Measurements from ENCODE around the gene CLCNKA.
"Not testable (repeated sequence)": the region's sequence is repeated elsewhere in the genome, so short reads cannot be mapped to it uniquely, and the experiment has no call there.

Gene CLCNKA

DNA sequence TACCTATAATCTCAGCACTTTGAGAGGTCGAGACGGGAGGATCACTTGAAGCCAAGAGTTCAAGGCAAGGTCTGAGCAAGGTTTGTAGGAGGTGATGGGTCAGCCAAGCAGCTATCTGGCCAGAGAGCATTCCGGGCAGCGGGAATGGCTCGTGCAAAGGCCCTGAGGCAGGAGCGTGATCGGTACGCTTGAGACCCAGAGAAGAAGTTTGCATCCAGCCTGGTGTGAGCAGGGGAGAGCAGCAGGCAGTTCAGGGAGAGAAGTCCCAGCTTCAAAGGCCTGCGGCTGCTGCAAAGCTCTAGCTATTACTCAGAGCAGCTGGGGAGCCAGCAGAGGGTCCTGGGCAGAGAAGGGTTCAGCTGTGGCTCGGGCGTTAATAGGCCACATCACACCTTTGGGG, 22.9 kb upstream of the CLCNKA start:
- no peak for DNase-seq

DNA sequence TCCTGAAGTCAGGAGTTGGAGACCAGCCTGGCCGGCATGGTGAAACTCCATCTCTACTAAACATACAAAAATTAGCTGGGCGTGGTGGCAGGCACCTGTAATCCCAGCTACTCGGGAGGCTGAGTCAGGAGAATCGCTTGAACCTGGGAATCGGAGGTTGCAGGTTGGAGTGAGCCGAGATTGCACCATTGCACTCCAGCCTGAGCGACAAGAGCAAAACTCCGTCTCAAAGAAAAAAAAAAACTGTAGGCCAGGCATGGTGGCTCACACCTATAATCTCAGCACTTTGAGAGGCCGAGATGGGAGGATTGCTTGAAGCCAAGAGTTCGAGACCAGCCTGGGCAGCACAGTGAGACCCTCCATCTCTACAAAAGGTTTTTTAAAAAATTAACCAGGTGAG, 20.6 kb upstream of the CLCNKA start:
- not testable (repeated sequence) for DNase-seq

DNA sequence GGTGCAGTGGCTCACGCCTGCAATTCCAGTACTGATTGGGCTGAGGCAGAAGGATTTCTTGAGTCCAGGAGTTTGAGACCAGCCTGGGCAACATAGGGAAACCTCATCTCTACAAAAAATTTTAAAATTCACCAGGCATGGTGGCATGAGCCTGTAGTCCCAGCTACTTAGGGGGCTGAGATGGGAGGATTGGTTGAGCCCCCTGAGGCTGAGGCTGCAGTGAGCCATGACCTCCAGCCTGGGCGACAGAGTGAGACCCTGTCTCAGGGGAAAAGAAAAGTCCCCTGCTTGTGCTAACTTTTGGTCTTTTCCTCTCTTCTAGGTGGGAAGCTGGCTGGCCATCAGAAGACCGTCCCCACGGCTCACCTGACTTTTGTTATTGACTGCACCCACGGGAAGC, 16.2 kb upstream of the CLCNKA start:
- no peak for DNase-seq

DNA sequence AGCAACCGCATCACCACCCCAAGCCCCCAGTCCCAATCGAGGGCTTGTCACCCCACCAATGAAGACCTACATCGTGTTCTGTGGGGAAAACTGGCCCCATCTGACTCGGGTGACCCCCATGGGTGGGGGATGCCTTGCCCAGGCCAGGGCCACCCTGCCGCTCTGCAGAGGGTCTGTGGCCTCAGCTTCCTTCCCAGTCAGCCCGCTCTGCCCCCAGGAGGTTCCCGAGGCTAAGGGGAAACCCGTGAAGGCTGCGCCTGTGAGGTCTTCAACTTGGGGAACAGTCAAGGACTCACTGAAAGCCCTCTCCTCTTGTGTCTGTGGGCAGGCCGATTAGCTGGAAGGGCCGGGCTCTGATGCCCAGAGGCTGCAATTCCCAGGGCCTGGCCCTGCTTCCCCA, 15.8 kb upstream of the CLCNKA start:
- no peak for DNase-seq

DNA sequence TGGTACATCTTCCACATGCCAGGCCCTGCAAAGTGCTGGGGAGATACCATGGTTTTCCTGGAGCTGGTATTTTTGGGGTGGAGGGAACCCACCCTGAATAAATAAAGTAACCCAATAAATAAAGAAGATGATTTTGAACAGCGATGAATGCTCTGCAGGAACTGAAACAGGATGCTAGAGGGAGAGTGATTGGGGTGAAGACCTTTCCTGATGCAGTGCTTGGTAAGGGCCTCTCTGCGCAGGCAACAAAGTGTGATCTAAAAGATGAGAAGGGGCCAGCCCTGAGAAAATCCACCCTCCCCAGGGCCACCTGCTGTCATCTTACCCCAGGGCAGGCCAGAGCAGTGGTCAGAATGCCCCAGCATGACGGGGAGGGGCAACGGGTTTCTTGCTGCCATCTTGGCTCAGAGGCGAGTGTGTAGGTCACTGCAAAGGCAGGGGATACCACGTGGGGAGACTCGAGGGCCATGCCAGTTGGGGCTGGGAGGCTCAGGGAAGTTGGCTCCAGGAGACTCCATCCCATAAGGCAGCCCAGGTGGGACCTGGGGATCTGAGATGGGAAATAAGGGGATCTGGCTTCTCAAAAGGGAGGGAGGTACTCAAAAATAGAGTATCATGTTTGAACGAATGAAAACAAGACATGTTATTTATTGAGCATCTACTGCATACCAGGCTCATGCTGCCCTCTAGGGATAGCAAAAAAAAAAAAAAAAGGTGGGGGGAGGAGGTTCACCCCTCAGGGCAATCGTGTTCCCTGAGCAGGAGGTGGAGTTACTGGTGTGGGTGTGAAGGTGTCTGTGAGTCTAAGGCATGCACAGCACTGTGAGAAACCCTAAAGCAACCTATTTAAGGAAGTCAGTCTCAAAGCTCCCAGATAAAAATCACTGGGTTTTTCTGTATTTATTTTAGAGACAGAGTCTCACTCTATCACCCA, 15.0 kb upstream of the CLCNKA start:
- DNase-seq = no peak

DNA sequence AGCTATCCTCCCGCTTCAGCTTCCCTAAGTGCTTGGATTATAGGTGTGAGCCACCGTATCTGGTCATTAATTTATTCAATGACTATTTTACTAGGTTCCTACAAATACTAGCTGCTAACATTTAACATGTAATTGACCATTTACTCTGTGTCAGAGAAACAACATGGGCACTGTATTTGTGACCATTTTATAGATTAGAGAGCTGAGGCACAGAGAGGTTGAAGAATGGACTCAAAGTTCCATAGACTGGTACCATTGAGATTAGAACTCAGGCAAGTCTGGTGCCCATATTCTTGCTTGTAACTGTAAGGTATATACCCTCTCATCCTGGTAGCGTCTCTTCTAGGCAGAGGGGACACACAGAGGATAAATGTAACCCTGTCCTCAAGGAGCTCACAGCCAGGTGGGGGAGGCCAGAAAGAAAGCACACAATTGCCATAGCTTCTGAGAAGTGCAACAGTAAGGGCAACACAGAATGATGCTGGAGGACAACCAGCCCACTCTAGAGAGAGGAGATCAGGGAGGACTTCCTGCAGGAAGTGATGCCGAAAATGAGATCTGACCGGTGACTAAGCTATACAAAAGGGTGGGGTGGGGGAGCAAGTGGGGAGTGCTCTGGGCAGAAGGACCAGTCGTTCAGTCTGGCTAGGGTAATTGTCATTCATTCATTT, 14.0 kb upstream of the CLCNKA start:
- DNase-seq = no peak

DNA sequence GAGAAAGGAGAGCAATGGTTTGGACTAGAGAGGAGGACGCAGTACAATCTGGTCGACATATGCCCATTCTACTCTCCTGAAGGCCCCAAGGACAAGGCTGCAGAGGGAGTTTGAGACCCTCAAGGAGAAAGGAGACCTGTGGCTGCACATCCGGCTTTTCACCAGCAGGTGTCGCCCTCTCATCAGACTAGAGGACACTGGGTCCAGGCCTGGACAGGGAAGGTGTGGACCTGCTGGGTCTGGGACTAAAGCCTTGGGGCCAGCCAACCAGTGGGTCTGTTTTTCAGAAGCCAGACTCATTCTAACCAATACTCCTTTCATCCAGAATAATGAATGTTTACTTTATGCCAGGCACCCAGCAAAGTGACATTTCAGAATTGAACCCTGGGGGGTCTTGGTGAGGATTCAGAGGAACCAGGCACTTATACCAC, 12.8 kb upstream of the CLCNKA start:
- no peak for DNase-seq

DNA sequence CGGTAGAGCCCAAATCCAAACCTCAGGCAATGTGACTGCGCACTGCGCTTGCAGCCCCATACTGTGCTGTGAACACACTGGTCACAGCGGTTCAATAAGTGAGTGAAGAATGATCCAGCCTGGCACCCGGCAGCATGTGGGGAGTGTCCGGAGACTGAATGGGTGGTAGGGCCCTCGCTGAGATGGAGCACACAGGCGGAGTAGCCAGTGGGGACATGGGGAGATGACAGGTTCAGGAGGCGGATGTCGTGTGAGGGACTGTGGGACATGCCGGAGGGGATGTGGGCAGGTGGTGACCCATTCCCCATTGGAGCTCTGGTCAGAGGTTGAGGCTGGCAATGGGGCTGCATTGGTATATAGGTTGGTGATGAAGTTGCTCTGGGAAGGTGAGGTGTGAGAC, 12.2 kb upstream of the CLCNKA start:
- DNase-seq = no peak

DNA sequence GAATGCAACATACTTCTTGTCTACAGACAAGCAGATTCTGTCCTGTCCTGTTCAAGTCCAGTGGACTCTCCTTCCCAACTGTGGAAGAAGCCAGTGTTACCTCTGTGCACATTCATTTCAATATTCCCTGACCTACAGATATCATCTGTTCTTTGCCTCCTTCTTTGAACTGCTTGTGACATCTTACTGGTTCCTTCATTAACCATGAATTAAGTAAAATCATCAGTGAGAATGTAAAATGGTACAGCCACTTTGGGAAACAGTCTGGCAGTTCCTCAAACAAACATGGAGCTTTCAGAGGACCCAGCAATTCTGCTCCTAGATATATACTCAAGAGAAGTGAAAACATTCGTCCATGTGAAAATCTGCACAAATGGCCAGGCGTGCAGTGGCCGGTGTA, 11.0 kb upstream of the CLCNKA start:
- no peak for DNase-seq

DNA sequence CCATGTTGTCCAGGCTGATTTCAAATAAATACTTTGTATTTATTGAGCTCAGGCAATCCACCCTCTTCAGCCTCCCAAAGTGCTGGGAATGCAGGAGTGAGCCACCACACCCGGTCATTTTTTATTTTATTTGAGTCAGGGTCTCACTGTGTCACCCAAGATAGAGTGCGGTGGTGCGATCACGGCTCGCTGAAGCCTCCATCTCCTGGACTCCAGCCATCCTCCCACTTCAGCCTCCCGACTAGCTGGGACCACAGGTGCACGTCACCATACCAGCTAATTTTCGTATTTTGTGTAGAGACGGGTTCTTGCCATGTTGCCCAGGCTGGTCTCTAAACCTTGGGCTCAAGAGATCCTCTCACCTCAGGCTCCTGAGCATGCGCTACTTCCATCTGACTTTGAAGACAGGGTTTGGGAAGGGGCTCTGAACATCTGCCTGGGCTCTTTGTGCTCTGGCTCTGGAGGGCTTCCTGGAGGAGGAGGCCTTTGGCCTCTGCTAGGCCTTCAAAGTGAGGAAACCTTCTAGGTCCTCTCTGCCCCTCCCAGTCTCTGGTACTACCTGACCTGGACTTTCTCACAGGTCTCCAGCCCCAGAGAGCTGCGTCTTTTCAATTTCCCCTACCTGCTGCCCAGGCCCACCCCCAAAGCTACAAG, 9.8 kb upstream of the CLCNKA start:
- DNase-seq = no peak

DNA sequence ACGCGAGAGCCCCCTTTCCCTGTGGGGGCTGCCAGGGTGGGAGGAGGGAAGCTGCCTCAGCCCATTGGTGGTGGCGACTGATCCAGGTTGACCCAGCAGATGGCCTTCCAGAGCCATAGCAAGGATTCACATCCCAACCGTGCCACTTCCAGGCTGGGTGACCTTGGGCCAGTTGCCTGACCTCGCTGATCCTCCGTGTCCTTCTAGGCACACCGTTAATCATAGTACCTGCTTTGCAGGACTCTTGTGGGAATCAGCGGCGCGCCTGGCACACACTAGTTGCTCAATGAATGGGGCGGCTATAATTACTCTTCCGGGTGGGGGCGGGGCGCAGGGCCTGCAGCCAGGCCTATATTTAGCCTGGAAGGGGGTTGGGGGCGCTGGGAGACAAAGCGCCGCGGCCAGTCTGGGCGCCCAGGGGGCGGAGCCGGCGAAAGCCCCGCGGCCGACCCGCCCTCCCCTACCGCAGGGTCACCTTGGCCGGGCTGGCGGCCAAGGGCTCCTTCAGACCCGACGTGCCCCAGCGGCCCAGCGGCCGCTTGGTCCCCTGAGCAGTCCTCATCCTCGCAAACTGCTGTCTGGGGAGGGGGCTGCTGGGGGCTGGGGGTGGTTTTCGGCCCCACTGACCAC, 9.1 kb upstream of the CLCNKA start:
- DNase-seq = no peak

DNA sequence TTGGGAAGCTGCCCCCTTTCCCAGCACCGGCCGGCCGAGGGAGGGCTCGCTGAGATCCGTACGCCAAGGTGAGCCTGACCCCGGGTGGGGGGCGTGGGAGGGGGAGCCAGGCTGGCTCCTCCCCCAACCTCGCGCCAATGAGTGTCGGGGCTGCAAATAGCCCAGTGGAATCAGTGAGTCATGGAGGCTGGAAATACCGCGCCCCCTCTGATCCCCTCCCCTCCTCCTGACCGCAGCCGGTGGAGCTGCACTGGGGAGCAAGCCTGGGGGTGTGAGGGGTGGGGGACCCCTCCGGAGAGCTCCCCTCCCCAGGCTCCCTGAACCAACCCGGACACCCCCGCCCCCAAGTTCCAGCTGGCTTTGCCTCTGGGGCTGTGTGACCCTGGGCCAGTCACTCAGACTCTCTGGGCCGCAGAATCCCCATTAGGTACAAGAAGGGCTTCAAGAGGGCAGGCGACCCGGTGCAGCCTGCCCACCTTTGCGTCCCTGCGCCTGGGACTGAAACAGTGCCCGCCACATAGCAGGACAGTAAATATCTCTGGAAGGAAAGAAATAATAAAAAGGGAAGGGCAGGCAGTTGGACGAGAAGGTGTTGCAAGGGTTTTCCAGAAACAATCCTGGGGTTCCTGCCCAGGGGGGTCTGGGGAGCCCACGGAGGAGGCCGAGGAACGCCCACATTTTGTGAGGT, 8.5 kb upstream of the CLCNKA start:
- DNase-seq = no peak

DNA sequence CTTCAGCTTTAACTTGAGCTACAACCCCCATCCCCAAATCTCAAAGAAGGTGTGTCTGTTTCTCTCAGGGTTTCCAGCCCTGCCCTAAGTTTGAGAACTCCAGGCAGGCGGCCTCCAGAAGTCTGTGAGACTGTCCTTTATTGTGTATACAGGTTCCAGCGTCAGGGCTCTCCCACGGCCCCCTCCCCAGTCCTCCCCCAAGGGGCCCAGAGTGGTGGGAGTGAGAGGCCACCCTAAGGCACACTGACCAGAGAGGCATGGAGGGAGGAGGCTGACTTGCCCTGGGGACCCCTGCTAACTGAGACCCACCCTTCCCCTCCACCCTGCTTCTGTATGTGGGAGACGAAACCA, 8.0 kb upstream of the CLCNKA start:
- no peak for DNase-seq

DNA sequence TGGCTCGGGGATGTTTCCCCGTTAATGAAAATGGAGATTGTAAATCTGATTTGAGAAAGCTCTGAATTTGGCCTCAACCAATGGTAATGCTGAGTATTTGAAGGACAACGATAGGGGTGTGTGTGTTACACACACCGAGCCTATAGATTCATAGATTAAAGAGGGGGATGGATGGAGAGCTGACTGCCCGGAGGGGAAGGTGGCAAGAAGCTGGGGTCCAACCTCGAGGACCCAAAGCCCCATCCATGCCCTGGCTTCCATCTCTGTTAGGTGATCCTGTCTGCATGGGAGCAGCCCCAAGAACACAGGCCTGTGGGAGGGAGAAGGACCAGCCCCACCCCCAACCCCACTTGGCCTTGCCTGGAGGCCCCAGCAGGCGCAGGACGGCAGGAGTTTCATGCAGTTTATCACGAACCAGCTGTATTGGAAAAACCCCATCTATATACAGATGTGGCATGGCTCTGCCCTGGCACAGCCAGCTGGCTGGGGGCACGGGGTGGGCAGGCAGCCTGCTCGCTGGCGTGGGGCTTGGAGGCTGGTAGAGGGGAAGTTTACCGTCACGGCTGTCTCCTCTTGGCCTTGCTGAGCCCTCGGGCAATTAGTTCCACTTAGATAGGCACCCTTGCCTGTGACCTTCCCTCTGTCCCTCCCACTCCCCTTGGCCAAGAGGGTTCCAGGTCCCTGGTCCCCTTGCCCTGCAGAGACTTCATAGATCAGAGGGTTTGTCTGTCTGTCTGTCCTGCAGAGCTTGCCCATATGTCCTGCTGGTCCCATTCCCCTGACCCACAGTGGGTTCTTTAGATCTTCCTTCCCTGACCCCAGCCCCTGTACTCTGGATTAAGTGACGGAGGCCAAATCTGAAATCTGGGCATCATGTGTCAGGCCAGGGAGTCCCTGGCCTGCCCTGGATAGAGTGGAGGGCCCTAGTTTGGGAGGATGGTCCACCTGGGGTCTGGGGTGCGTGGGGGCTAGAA, 7.0 kb upstream of the CLCNKA start:
- no peak for DNase-seq

DNA sequence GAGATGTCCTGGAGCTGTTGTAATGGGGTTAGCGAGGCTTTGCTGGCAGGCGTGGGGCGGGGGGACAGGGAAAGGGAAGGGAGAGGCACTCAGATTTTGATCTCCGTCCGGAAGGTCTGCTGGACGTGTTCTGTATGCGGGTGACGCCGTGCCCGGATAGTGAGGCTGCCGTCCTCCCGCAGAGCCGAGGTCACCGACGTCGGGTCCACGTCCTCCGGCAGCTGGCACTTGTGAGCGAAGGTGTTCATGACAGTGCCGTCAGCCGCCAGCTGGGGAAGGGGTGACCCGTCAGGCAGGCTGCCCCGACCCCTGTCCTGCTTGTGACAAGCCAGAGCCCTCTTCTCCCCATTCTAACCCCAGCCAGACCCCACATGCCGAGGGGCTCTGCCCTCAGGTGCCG, 6.3 kb upstream of the CLCNKA start:
- no peak for DNase-seq

DNA sequence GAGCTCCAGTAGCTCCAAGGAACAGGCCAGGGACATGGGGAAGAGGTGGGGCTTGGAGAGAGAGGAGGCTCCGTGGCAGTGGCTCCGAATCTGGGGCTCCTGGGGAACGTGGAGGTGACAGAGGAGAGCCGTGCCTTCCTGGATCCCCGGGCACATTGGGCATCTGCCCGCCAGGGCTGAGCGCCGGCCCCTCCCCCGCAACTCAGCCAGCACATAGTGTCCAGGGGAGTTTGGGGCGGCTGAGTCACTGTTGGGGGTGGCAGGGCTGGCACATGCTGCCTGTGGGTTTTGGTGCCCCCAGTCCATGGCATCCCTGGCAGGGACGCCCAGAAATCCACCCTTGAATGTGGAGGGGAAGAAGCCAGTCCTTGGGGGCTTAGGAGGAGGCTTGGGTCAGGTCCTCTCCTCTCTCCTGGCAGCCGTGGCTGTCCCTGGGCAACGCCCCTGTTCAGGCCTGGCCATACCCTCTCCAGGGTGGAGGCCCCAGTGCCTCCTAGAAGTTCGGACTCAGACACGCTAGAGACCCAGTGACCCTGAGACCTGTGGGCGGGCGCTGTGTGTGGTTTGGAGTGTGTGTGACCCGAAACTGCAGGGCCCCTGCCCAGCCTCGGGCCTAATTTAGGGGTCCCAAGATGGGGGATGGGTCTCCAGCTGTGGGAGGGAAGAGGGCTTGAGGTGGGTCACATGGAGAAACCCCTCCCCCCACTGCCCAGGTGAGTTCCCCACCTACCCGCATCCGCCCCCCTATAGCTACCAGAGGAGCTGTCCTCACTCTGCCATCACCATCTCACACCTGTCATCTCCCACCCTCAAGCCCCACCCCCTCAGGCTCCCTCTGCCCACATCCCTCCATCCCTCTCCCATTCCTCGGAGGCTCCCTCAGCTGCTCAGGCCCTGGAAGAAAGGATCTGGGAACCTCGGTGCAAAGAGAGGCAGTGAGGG, 5.6 kb upstream of the CLCNKA start:
- DNase-seq = no peak

DNA sequence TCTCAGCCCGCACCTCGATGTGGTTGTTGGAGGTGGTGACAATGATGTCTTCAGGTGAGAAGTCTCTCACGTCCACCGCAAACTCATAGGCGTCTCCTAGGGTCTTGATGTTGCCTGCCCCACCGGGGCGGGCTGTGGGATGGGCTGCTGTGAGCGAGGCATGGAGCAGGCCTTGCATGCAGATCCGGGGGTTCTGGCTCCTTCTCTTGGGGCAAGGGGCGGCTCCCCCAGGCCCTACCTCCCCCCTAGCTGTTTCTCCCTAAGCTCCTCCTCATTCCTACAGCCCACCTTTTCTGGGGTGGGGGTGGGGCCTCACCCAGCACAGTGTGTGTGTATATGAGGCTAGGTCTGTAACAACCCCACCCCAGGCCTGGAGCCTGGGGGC, 4.8 kb upstream of the CLCNKA start:
- no peak for DNase-seq

DNA sequence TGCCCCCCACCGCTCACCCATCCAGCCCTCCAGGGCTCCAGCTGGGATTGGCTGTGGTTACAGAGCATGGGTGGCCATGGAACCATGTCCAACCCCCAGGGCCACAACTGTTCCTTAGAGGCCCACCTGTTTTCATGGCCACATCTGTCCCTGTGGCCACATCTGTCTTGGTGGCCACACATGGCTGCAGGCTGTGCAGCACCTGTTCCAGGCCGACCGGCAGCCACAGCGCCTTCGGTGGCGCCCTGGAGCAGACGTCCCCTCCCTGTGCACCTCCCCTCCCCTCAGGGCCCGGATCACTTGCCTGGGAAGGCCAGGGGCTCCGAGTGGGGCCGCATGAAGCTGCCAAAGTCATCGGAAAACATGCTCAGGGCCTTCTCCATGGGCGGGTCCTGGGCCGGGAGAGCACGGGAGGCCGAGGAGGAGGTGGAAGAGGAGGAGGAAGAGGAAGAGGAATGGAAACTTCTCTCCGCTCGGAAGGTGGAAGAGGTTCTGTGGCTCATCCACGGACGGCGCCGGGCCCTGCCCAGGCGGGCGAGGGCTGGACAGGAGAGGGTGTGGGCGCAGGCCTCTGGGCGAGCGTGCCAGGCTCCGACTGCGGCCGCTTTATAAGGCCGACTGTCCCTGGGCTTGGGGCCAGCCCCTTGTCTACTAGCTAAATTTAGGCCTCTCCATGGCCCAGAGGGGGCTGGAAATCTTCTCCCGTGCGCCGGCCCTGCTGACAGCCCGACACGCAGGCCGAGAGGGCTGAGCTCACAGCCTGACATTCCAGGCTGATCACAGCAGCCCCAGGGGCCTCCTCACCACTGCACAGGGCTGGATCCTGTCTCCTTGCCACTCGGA, 4.2 kb upstream of the CLCNKA start, which contains the start of gene HSPB7:
HSPB7 (minus strand) TSS at position 583 of the 843 bp plus-strand sequence; CDS start at position 503, 80 bp downstream.
- no peak for DNase-seq

DNA sequence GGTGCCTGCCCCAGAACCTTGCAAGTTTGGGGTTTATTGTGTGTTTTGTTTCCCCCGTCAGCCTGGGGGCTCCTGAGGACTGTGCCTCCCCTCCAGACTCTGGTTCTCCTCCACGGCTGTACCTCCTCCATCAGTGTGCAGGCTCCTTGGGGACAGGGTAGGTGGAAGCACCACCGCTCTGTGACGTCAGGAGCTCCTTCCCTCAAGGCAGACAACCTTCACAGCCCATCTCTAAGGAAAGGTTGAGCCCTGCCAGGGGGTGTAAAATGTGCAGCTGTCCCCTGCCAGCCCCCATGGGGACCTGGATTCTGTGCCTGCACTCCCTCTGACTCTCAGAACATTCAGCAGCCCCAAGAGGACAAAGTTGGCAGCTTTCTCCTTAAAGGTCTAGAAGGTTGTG, 3.5 kb upstream of the CLCNKA start:
- DNase-seq = no peak
